Mesothelial cell of epicardium (in vitro differentiated cells): ENCODE results near the gene MIA2. TPM values are rescaled to one million over a fixed set of nuclear protein-coding genes. Genes with fewer than 3 reads are reported as not detected.

ENCODE experiments used
- DNase-seq, 2 experiments: peaks; one replicate each; pipeline ENCODE4 v3.0.0; 2021; ENCODE audit warnings: low spot score in 2 of 2; ENCODE audit not compliant: unreplicated experiment in 2 of 2
- H3K27ac Mint-ChIP-seq: 2 replicates; pipeline ENCODE4 v1.8.0; 2021; ENCODE audit warnings: mixed read lengths
- H3K27me3 Mint-ChIP-seq: 2 replicates; pipeline ENCODE4 v1.8.0; 2021; ENCODE audit warnings: low read depth, mixed read lengths
- H3K36me3 Mint-ChIP-seq: 2 replicates; pipeline ENCODE4 v1.8.0; 2021; ENCODE audit warnings: mixed read lengths
- H3K4me1 Mint-ChIP-seq: 2 replicates; pipeline ENCODE4 v1.8.0; 2021; ENCODE audit warnings: mixed read lengths
- H3K4me3 Mint-ChIP-seq: 2 replicates; pipeline ENCODE4 v1.8.0; 2021; ENCODE audit warnings: mild to moderate bottlenecking, moderate library complexity, mixed read lengths
- H3K9me3 Mint-ChIP-seq: 2 replicates; pipeline ENCODE4 v1.8.0; 2021; ENCODE audit warnings: mixed read lengths
- total RNA-seq: library from RNA; stranded (reverse); gene quantifications from 3 replicates; pipeline ENCODE4 v1.2.1, GENCODE V29; 2021
- TF ChIP-seq, protein P1 (sequence below): fragments of 200-600 bp; sonication (generic); IDR thresholded peaks from one replicate; pipeline ENCODE4 v1.5.0; 2021; ENCODE audit warnings: antibody characterized with exemption; ENCODE audit not compliant: unreplicated experiment

Gene MIA2
- total RNA-seq, 1 donor from 2014 or later = 18.9 TPM

DNA sequence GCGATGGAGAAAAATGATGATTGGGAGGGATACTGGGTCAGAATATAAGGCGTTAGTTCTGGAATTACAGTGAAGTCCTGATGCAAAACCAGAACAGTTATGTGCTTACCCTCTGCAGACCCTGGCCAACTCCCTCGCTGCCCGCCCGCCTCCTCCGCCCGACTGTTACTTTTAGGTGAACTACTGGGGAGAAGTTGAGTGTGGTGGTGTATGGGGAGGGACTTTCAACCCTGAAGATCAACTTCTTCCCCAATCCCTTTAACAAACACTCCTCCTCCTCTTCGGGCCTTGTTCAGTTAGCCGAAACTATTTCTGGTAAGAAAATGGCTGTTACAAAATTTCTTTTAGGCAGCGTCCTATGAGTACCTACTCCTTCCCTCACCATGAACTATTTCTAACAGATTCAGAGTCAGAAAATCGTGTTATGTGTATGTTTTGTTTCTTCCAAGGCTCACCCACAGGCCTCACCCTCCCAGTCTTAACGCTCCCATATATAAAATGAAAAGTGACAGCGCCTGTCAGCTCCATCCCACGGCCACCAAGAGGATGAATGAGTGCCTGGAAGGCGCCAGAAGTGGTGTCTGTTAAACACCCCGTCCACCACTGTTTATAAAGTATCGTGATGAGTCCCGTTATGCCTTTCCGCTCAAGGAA is 197.2 kb downstream of the MIA2 start:
- Mint-ChIP-seq H3K4me3 (peak overlapping the region; percentile 95), H3K27me3 (no peaks in the 10 kb centered on the region), H3K27ac (peak overlapping the region; percentile 96), H3K4me1 (peaks cover 30% of the 10 kb centered on the region), H3K36me3 (no peaks in the 10 kb centered on the region), H3K9me3 (no peaks in the 10 kb centered on the region)
- TF ChIP-seq, protein P1, sequence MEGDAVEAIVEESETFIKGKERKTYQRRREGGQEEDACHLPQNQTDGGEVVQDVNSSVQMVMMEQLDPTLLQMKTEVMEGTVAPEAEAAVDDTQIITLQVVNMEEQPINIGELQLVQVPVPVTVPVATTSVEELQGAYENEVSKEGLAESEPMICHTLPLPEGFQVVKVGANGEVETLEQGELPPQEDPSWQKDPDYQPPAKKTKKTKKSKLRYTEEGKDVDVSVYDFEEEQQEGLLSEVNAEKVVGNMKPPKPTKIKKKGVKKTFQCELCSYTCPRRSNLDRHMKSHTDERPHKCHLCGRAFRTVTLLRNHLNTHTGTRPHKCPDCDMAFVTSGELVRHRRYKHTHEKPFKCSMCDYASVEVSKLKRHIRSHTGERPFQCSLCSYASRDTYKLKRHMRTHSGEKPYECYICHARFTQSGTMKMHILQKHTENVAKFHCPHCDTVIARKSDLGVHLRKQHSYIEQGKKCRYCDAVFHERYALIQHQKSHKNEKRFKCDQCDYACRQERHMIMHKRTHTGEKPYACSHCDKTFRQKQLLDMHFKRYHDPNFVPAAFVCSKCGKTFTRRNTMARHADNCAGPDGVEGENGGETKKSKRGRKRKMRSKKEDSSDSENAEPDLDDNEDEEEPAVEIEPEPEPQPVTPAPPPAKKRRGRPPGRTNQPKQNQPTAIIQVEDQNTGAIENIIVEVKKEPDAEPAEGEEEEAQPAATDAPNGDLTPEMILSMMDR = no peak
- DNase-seq = no peak

GRCh38 chr14:39431416-39432178 is 197.9 kb downstream of the MIA2 start:
- Mint-ChIP-seq H3K27me3 (no peaks in the 10 kb centered on the region), H3K27ac (peak overlapping the region; percentile 100), H3K9me3 (no peaks in the 10 kb centered on the region), H3K36me3 (no peaks in the 10 kb centered on the region), H3K4me1 (peaks cover 26% of the 10 kb centered on the region), H3K4me3 (peak overlapping the region; percentile 98)
- TF ChIP-seq, protein P1 = no peak
- DNase-seq = peak in 1 of 2 experiments; percentile 69

GRCh38 chr14:39432179-39432618 is 198.5 kb downstream of the MIA2 start, which contains the start of gene FBXO33:
Gene FBXO33 (minus strand): TSS chr14:39432433. CDS start chr14:39432162, 271 bp downstream.
- H3K9me3 Mint-ChIP-seq = no peaks in the 10 kb centered on the region
- DNase-seq = peak; percentile 93 to 97
- H3K27me3 Mint-ChIP-seq = no peaks in the 10 kb centered on the region
- H3K36me3 Mint-ChIP-seq = no peaks in the 10 kb centered on the region
- H3K4me3 Mint-ChIP-seq = peak within 1 kb of the TSS; percentile 98
- TF ChIP-seq, protein P1 = no peak
- H3K27ac Mint-ChIP-seq = peak within 1 kb of the TSS; percentile 100
- H3K4me1 Mint-ChIP-seq = peaks cover 23% of the 10 kb centered on the region

DNA sequence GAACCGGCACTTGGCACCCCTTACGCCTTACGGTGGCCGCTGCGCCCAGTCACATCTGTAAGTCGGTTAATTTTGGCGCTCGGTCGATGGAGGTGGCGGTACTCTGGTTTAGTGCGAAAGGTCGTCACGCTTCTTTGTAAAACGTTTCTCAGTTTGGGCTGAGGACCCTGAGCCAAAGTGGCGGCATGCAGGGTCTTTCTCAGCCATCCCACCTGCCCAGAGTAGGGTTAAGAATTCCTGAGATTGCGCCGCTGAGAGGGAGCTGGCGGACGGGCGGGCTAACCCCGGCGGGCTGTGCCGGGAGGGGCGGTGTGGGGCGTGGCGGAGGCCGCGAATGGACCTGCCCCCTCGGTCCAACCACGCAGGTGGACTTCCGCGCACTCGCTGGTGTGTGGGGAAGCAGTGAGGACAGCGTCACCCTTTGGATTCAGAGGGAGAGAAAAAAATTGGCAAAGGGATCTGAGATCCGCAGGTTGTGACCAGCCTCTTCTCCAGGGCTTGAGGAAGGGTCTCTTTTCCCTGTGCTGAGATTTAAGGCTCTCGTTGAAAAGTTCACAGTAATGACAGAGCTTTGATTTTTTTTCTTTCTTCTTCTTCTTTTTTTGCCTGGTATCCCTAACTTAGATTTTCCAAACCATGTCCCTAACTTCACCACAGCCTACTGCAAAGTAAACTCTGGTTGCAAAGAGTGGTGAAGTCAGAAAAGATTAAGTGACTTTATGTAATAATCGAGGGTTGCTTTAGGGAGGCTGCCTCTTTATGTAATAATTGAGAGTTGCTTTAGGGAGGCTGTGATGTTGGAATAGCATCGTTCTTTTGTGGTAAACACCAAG is 199.1 kb downstream of the MIA2 start:
- TF ChIP-seq, protein P1 = no peak
- DNase-seq = peak; percentile 59 to 85
- Mint-ChIP-seq H3K4me1 (peaks cover 23% of the 10 kb centered on the region), H3K9me3 (no peaks in the 10 kb centered on the region), H3K4me3 (peak overlapping the region; percentile 98), H3K27me3 (no peaks in the 10 kb centered on the region), H3K27ac (peak overlapping the region; percentile 97), H3K36me3 (no peaks in the 10 kb centered on the region)

DNA sequence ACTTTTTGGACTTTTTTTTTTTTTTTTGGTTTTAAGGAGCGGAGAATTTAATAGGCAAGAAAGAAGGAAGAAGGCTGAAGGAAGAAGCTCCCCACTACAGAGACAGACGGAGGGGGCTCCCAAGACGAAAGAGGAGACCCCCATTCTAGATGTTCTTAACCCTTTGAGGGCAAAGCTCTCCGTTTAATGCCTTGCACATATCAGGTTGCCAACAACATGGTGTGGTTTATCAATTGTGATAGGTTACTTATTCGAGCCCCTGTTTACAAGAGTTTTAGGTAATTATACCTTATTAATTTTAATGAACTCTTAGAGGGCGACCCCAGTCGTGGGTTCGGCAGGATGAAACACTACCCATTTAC is 199.7 kb downstream of the MIA2 start:
- peaks cover 23% of the 10 kb centered on the region for H3K4me1 Mint-ChIP-seq
- no peaks in the 10 kb centered on the region for H3K27me3 Mint-ChIP-seq
- TF ChIP-seq, protein P1 = no peak
- peak overlapping the region; percentile 98 for H3K4me3 Mint-ChIP-seq
- no peak for DNase-seq
- peak overlapping the region; percentile 97 for H3K27ac Mint-ChIP-seq
- no peaks in the 10 kb centered on the region for H3K36me3 Mint-ChIP-seq
- H3K9me3 Mint-ChIP-seq = no peaks in the 10 kb centered on the region
